A549 (cell line): Measurements from ENCODE around the gene F12. TPM values are rescaled to one million over a fixed set of nuclear protein-coding genes. Genes with fewer than 3 reads are reported as not detected.

Experiments
- ATAC-seq, 2 experiments: fragments of 200-7000 bp in 1 of 2; fragments of >200 bp in 1 of 2; cut with Nextera tagmentation in 1 of 2; cut with Tn5 transposase in 1 of 2; 3 replicates each; pipeline versions ENCODE4 v1.8.0 to v1.9.1; 2018 to 2020; ENCODE audit warnings: mild to moderate bottlenecking in 1 of 2, moderate library complexity in 1 of 2
- CTCF ChIA-PET: fragments of 300-600 bp; sonication (Branson Sonifier 250); formaldehyde crosslinking; extraction: SDS; loops from one replicate; lab custom pipeline; 2021; ENCODE audit warnings: antibody characterized with exemption, inconsistent platforms; lab: Yijun Ruan, JAX
- POLR2A ChIA-PET: fragments of 350-600 bp; formaldehyde crosslinking; extraction: SDS; loops from one replicate; lab custom pipeline; 2021; ENCODE audit warnings: antibody characterized with exemption, inconsistent platforms; lab: Yijun Ruan, JAX
- DNase-seq, 2 experiments: peaks; one replicate each; pipeline versions ENCODE4 v3.0.0 to v3.0.0-alpha.2; 2011 to 2016; ENCODE audit warnings: low read depth in 1 of 2, low spot score in 1 of 2
- FAIRE-seq: peaks from 2 replicates; lab custom pipeline; 2011; peaks lifted over from hg19 to GRCh38; lab: Jason Lieb, UNC
- H3K27ac ChIP-seq, 2 experiments: fragments of >200 bp; sonication (Bioruptor Twin); formaldehyde crosslinking; 3 replicates each; pipeline ENCODE4 v1.5.1; 2016 to 2017
- H3K4me1 ChIP-seq: fragments of >200 bp; sonication (Bioruptor Twin); formaldehyde crosslinking; 3 replicates; pipeline ENCODE4 v1.6.1; 2016
- H3K4me2 ChIP-seq: fragments of >200 bp; sonication (Bioruptor Twin); formaldehyde crosslinking; 3 replicates; pipeline ENCODE4 v1.6.1; 2016
- H3K4me3 ChIP-seq: fragments of >200 bp; sonication (Bioruptor Twin); formaldehyde crosslinking; 3 replicates; pipeline ENCODE4 v1.5.1; 2016
- H3K9me3 ChIP-seq: fragments of >200 bp; sonication (Bioruptor Twin); formaldehyde crosslinking; 3 replicates; pipeline ENCODE4 v1.6.1; 2016
- BHLHE40 ChIP-seq: IDR thresholded peaks from 2 replicates; pipeline ENCODE4 v1.6.1; 2012; ENCODE audit warnings: low read depth, low read length, inconsistent platforms
- CBX8 ChIP-seq: fragments of 200-600 bp; sonication (generic); IDR thresholded peaks from 2 replicates; pipeline ENCODE4 v1.6.1; 2016
- CHD4 ChIP-seq: fragments of 200-600 bp; sonication (generic); IDR thresholded peaks from 2 replicates; pipeline ENCODE4 v1.6.1; 2016; ENCODE audit warnings: antibody characterized with exemption, mild to moderate bottlenecking, borderline replicate concordance
- E2F6 ChIP-seq: IDR thresholded peaks from 2 replicates; pipeline ENCODE4 v1.6.1; 2012; ENCODE audit warnings: low read depth, borderline replicate concordance
- FOSL2 ChIP-seq, 2 experiments: fragments of 450-650 bp in 1 of 2; fragments of >200 bp in 1 of 2; sonication (Bioruptor Twin) in 1 of 2; formaldehyde crosslinking; IDR thresholded peaks; 2 replicates each; pipeline versions ENCODE4 v1.5.0 to v1.6.1; 2016 to 2020; ENCODE audit warnings: mild to moderate bottlenecking in 1 of 2, moderate library complexity in 1 of 2
- GATA3 ChIP-seq: IDR thresholded peaks from 2 replicates; pipeline ENCODE4 v1.6.1; 2012; ENCODE audit warnings: borderline replicate concordance
- HEYL ChIP-seq: fragments of 250-450 bp; sonication (Bioruptor Pico); IDR thresholded peaks from 2 replicates; pipeline ENCODE4 v1.8.0; 2021; ENCODE audit warnings: mild to moderate bottlenecking, moderate library complexity
- HOXB5 ChIP-seq: fragments of 250-450 bp; sonication (Bioruptor Pico); IDR thresholded peaks from 2 replicates; pipeline ENCODE4 v1.5.0; 2020; ENCODE audit warnings: mild to moderate bottlenecking, moderate library complexity
- JUNB ChIP-seq: fragments of >200 bp; sonication (Bioruptor Twin); formaldehyde crosslinking; IDR thresholded peaks from 2 replicates; pipeline ENCODE4 v1.6.1; 2016
- KDM5A ChIP-seq: fragments of 200-600 bp; sonication (generic); IDR thresholded peaks from 2 replicates; pipeline ENCODE4 v1.6.1; 2016; ENCODE audit warnings: antibody characterized with exemption, mild to moderate bottlenecking
- MAFK ChIP-seq: fragments of 450-650 bp; IDR thresholded peaks from 2 replicates; pipeline ENCODE4 v1.6.1; 2014; ENCODE audit not compliant: partially characterized antibody
- MAZ ChIP-seq: fragments of 150-350 bp; IDR thresholded peaks from 2 replicates; pipeline ENCODE4 v1.6.1; 2014; ENCODE audit warnings: antibody characterized with exemption, low read depth, low read length, borderline replicate concordance
- MYC ChIP-seq: IDR thresholded peaks from 2 replicates; pipeline ENCODE4 v1.6.1; 2012; ENCODE audit warnings: mild to moderate bottlenecking, inconsistent platforms, low read length, improper control_type of control experiment, borderline replicate concordance
- NR3C1 ChIP-seq: fragments of >200 bp; sonication (Bioruptor Twin); formaldehyde crosslinking; IDR thresholded peaks from 3 replicates; pipeline ENCODE4 v1.6.1; 2017
- POLR2A ChIP-seq: IDR thresholded peaks from 2 replicates; pipeline ENCODE4 v1.6.1; 2012; ENCODE audit warnings: mild to moderate bottlenecking, low read length
- POLR2AphosphoS2 ChIP-seq: conservative IDR thresholded peaks from 2 replicates; pipeline ENCODE4 v1.6.1; 2012; ENCODE audit warnings: low read length, improper control_type of control experiment, inconsistent platforms
- RARB ChIP-seq: fragments of 250-450 bp; sonication (Bioruptor Pico); IDR thresholded peaks from 2 replicates; pipeline ENCODE4 v1.8.0; 2021; ENCODE audit warnings: mild to moderate bottlenecking, moderate library complexity
- RNF2 ChIP-seq: fragments of 200-600 bp; sonication (generic); IDR thresholded peaks from 2 replicates; pipeline ENCODE4 v1.6.1; 2016; ENCODE audit warnings: low read depth, mild to moderate bottlenecking, antibody characterized with exemption, moderate library complexity, borderline replicate concordance
- SMC3 ChIP-seq: fragments of >200 bp; sonication (Bioruptor Twin); formaldehyde crosslinking; IDR thresholded peaks from 3 replicates; pipeline ENCODE4 v1.6.1; 2018; ENCODE audit warnings: inconsistent platforms
- ZFP36 ChIP-seq: fragments of 450-650 bp; IDR thresholded peaks from 2 replicates; pipeline ENCODE4 v1.6.1; 2014; ENCODE audit warnings: borderline replicate concordance; ENCODE audit not compliant: partially characterized antibody
- ZNF302 ChIP-seq: fragments of 250-450 bp; sonication (Bioruptor Pico); IDR thresholded peaks from 2 replicates; pipeline ENCODE4 v1.9.0; 2021; ENCODE audit warnings: inconsistent platforms, mild to moderate bottlenecking, moderate library complexity
- ZSCAN20 ChIP-seq: fragments of 250-450 bp; sonication (Bioruptor Pico); IDR thresholded peaks from 2 replicates; pipeline ENCODE4 v1.8.0; 2022; ENCODE audit warnings: mild to moderate bottlenecking, moderate library complexity
- WGBS: methylation state at CpG from one replicate; pipeline ENCODE4 v1.1.6; 2017; ENCODE audit errors: missing lambda C conversion rate; 5-methylcytosine and 5-hydroxymethylcytosine counted together
- polyA plus RNA-seq, 4 experiments: library from polyadenylated mRNA; depleted of rRNA in 3 of 4; stranded (reverse); fragments of >200 nt; fragmentation: RNase III in 1 of 4; extraction: RNeasy Plus Mini Kit Qiagen cat#74134 plus additional on column Dnase treatment in 1 of 4; gene quantifications; 2 replicates in 3 of 4; 3 replicates in 1 of 4; pipeline ENCODE4 v1.2.3, GENCODE V29; 2011 to 2017
- TF ChIP-seq, protein P1 (sequence below): fragments of >200 bp; sonication (Bioruptor Twin); formaldehyde crosslinking; IDR thresholded peaks from 3 replicates; pipeline ENCODE4 v1.6.1; 2016
- TF ChIP-seq, protein P2 (sequence below): IDR thresholded peaks from 2 replicates; pipeline ENCODE4 v1.6.1; 2012
- TF ChIP-seq, protein P3 (sequence below): fragments of >200 bp; sonication (Bioruptor Twin); formaldehyde crosslinking; IDR thresholded peaks from 3 replicates; pipeline ENCODE4 v1.5.1; 2016

Gene F12
- polyA plus RNA-seq, 2 of the 4 experiments (the other 2 are of a cell fraction) = 5.3 to 14.3 TPM

DNA sequence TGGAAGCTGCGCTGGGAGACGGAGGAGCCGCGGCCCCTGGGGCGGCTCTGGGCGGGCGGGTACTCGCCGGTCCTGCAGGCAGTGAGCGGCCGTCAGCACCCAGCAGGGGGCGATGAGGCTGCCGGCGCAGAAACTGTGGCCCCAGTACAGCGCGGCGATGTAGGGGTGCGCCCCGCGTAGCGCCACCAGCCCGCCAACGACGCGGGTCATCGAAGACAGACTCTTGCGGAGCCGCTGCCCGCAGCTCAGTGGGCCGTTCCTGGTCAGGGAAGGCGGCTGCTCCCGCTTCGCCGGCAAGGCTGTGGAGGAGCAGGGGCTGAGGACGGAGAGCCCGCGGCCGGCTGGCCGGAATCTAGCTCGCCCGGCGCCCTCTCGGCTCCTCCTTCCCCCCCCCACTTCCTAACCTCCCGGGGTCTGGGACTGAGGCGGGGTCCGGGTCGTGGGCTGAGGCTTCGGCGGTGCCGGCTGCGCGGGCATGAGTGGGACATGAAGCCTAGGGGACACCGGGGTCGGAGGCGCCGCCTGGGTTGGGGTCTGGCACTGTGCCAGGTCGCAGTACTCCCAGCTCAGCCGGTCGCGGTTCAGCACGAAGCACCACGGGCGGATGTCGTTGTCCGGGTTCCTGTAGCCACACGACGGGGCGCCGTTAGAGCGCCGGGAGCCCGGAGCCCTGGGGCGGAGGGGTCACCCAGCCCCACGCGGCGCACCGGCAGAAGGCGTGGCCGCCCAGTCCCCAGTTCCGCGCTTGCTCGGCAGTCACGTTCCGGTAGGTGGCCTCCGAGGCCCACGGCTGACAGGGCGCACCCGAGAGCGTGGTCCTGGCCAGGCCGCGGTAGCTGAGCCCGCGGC is 5.3 kb downstream of the F12 start (continued):
- no peak for TF ChIP-seq FOSL2 (IDR thresholded peaks at IDR 0.05)
- no peak for TF ChIP-seq FOSL2 (CRISPR knock-in tag; IDR thresholded peaks at IDR 0.05)
- 0 out of 2 replicates have a peak, but pooled peaks have one; percentile 29 for TF ChIP-seq BHLHE40

GRCh38 chr5:177403102-177403791 is 6.1 kb downstream of the F12 start:
- ATAC-seq (peak; percentile 54 to 66), DNase-seq (peak; percentile 54 to 59), FAIRE-seq (no peak)
- 2% methylated on average over 30 of the region's 61 CpGs for WGBS
- no peaks in the 10 kb centered on the region for H3K9me3 ChIP-seq
- H3K4me1 ChIP-seq = peaks cover 11% of the 10 kb centered on the region; the same call in 2 of the 3 replicates
- ChIA-PET POLR2A (interaction anchor here (0.8 to 3.9 kb wide), 12 partner anchors 11 to 94 kb away, joined by 3 to 37 read pairs (median 5); partner anchors contain the start of genes GRK6, LMAN2 and PDLIM7), CTCF (interaction anchor here (0.6 to 43.1 kb wide), 31 partner anchors 7 to 292 kb away, joined by 3 to 1107 read pairs (median 11); partner anchors contain the start of genes DBN1, GRK6, LMAN2 and PDLIM7)
- TF ChIP-seq GATA3 (no peak), RNF2 (peak; percentile 62; the same call in 1 of the 2 replicates), CHD4 (0 out of 2 replicates have a peak, but pooled peaks have one; percentile 33), NR3C1 (no peak), ZSCAN20 (CRISPR knock-in tag) (no peak), ZFP36 (no peak), HOXB5 (CRISPR knock-in tag) (no peak), MYC (no peak), CBX8 (no peak), POLR2AphosphoS2 (no peak), RARB (CRISPR knock-in tag) (no peak), MAFK (no peak)
- TF ChIP-seq, protein P1, sequence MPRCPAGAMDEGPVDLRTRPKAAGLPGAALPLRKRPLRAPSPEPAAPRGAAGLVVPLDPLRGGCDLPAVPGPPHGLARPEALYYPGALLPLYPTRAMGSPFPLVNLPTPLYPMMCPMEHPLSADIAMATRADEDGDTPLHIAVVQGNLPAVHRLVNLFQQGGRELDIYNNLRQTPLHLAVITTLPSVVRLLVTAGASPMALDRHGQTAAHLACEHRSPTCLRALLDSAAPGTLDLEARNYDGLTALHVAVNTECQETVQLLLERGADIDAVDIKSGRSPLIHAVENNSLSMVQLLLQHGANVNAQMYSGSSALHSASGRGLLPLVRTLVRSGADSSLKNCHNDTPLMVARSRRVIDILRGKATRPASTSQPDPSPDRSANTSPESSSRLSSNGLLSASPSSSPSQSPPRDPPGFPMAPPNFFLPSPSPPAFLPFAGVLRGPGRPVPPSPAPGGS = no peak
- TF ChIP-seq, protein P2, sequence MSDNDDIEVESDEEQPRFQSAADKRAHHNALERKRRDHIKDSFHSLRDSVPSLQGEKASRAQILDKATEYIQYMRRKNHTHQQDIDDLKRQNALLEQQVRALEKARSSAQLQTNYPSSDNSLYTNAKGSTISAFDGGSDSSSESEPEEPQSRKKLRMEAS = no peak
- H3K4me3 ChIP-seq = peak overlapping the region; percentile 60
- H3K27ac ChIP-seq = peak overlapping the region; percentile 83 to 92
- peak overlapping the region; percentile 97 for H3K4me2 ChIP-seq

- POLR2A ChIA-PET = interaction anchor here (0.8 to 3.9 kb wide), 12 partner anchors 10 to 95 kb away, joined by 3 to 37 read pairs (median 4); partner anchors contain the start of genes GRK6 and PDLIM7
- Histone ChIP-seq H3K4me1 (peaks cover 11% of the 10 kb centered on the region; the same call in 2 of the 3 replicates), H3K4me2 (peak overlapping the region; percentile 97), H3K27ac (peak overlapping the region; percentile 83 to 92), H3K9me3 (no peaks in the 10 kb centered on the region), H3K4me3 (peak overlapping the region; percentile 60)
- FAIRE-seq (no peak), ATAC-seq (peak; percentile 73 to 85), DNase-seq (peak; percentile 91 to 97)
- CTCF ChIA-PET = interaction anchor here (0.6 to 43.1 kb wide), 30 partner anchors 8 to 291 kb away, joined by 3 to 1107 read pairs (median 12); partner anchors contain the start of genes DBN1, GRK6, LMAN2 and PDLIM7
- 27% methylated on average over 22 of the region's 49 CpGs for WGBS
- TF ChIP-seq MAZ (no peak), CBX8 (no peak), POLR2AphosphoS2 (no peak), HEYL (CRISPR knock-in tag) (no peak), HOXB5 (CRISPR knock-in tag) (no peak; the same call in 1 of the 2 replicates), POLR2A (peak; percentile 48), KDM5A (no peak), CHD4 (no peak), E2F6 (peak; percentile 95), ZNF302 (CRISPR knock-in tag) (no peak), JUNB (no peak), BHLHE40 (no peak), SMC3 (peak; percentile 73)
- TF ChIP-seq, protein P3, sequence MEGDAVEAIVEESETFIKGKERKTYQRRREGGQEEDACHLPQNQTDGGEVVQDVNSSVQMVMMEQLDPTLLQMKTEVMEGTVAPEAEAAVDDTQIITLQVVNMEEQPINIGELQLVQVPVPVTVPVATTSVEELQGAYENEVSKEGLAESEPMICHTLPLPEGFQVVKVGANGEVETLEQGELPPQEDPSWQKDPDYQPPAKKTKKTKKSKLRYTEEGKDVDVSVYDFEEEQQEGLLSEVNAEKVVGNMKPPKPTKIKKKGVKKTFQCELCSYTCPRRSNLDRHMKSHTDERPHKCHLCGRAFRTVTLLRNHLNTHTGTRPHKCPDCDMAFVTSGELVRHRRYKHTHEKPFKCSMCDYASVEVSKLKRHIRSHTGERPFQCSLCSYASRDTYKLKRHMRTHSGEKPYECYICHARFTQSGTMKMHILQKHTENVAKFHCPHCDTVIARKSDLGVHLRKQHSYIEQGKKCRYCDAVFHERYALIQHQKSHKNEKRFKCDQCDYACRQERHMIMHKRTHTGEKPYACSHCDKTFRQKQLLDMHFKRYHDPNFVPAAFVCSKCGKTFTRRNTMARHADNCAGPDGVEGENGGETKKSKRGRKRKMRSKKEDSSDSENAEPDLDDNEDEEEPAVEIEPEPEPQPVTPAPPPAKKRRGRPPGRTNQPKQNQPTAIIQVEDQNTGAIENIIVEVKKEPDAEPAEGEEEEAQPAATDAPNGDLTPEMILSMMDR = peak; percentile 68
- TF ChIP-seq, protein P2 = peak; percentile 97
These were observed 6.9 kb downstream of the F12 start for GRCh38 chr5:177402271-177403043.
